Keratinocyte (primary cell): ENCODE measurements around the gene B9D1. TPM values are rescaled to one million over a fixed set of nuclear protein-coding genes. Genes with fewer than 3 reads are reported as not detected.

ENCODE experiments used
- DNase-seq: peaks from one replicate; pipeline ENCODE4 v3.0.0-alpha.2; 2011; ENCODE audit warnings: low read depth, missing footprints, low spot score
- FAIRE-seq: peaks from 2 replicates; lab custom pipeline; 2011; peaks lifted over from hg19 to GRCh38; lab: Jason Lieb, UNC
- H2AFZ ChIP-seq: 2 replicates; pipeline ENCODE4 v1.6.0; 2012; ENCODE audit warnings: low read length, control low read depth, inconsistent platforms; ENCODE audit not compliant: control insufficient read depth
- H3K27ac ChIP-seq: 2 replicates; pipeline ENCODE4 v1.5.1; 2011; ENCODE audit warnings: low read length; ENCODE audit not compliant: control insufficient read depth, insufficient read depth
- H3K27me3 ChIP-seq: 3 replicates; pipeline ENCODE4 v1.6.0; 2011; ENCODE audit warnings: low read length; ENCODE audit not compliant: control insufficient read depth, insufficient read depth; ENCODE audit errors: extremely low read depth
- H3K36me3 ChIP-seq, 2 experiments: 2 replicates in 1 of 2; 3 replicates in 1 of 2; pipeline ENCODE4 v1.5.1; 2011; ENCODE audit warnings: low read length in 2 of 2, mild to moderate bottlenecking in 1 of 2; ENCODE audit not compliant: control insufficient read depth in 2 of 2, insufficient read depth in 2 of 2; ENCODE audit errors: extremely low read depth in 1 of 2
- H3K4me1 ChIP-seq: 3 replicates; pipeline ENCODE4 v1.5.1; 2011; ENCODE audit warnings: low read length; ENCODE audit not compliant: control insufficient read depth, insufficient read depth; ENCODE audit errors: extremely low read depth
- H3K4me2 ChIP-seq: 3 replicates; pipeline ENCODE4 v1.6.0; 2011; ENCODE audit warnings: low read depth, low read length; ENCODE audit not compliant: control insufficient read depth, insufficient read depth; ENCODE audit errors: extremely low read depth
- H3K4me3 ChIP-seq, 3 experiments: fragments of 200-600 bp in 1 of 3; sonication (generic) in 1 of 3; 2 replicates in 2 of 3; 3 replicates in 1 of 3; pipeline ENCODE4 v1.5.1; 2011 to 2016; ENCODE audit warnings: low read length in 3 of 3, mild to moderate bottlenecking in 3 of 3, control low read depth in 2 of 3, inconsistent platforms in 1 of 3, low read depth in 1 of 3, mixed read lengths in 1 of 3, mixed run types in 1 of 3, moderate library complexity in 1 of 3; ENCODE audit not compliant: control insufficient read depth in 2 of 3, insufficient read depth in 2 of 3; ENCODE audit errors: extremely low read depth in 1 of 3
- H3K79me2 ChIP-seq: 2 replicates; pipeline ENCODE4 v1.6.0; 2012; ENCODE audit warnings: low read length; ENCODE audit not compliant: control insufficient read depth, insufficient read depth
- H3K9ac ChIP-seq: 3 replicates; pipeline ENCODE4 v1.6.0; 2011; ENCODE audit warnings: low read length; ENCODE audit not compliant: control insufficient read depth, insufficient read depth; ENCODE audit errors: extremely low read depth
- H3K9me1 ChIP-seq: 3 replicates; pipeline ENCODE4 v1.6.0; 2011; ENCODE audit warnings: low read length; ENCODE audit not compliant: control insufficient read depth, insufficient read depth; ENCODE audit errors: extremely low read depth
- H3K9me3 ChIP-seq: 2 replicates; pipeline ENCODE4 v1.5.1; 2012; ENCODE audit warnings: low read depth, low read length; ENCODE audit not compliant: control insufficient read depth
- H4K20me1 ChIP-seq: 3 replicates; pipeline ENCODE4 v1.6.0; 2011; ENCODE audit warnings: low read length; ENCODE audit not compliant: control insufficient read depth, insufficient read depth; ENCODE audit errors: extremely low read depth
- CTCF ChIP-seq, 3 experiments: IDR thresholded peaks in 1 of 3; conservative IDR thresholded peaks in 1 of 3; optimal IDR thresholded peaks in 1 of 3; 2 replicates in 2 of 3; 3 replicates in 1 of 3; pipeline versions ENCODE3 to v1.5.1; 2011; ENCODE audit warnings: low read length in 3 of 3, mild to moderate bottlenecking in 3 of 3, moderate library complexity in 2 of 3, control low read depth in 1 of 3, inconsistent platforms in 1 of 3; ENCODE audit not compliant: insufficient read depth in 2 of 3; ENCODE audit errors: extremely low read depth in 1 of 3
- EZH2 ChIP-seq: IDR thresholded peaks from one replicate; pipeline ENCODE4 v1.6.1; 2012; ENCODE audit warnings: inconsistent platforms, mild to moderate bottlenecking, low read length, moderate library complexity
- dilution Hi-C: fragments of 300-500 bp; cut with MboI; formaldehyde crosslinking; loops from one replicate; pipeline ENCODE4 v1.7.0; 2020; ENCODE audit warnings: low sequenced_read_pairs; ENCODE audit not compliant: extremely low pct_ligation_motif_present
- polyA plus RNA-seq, 5 experiments: library from polyadenylated mRNA; depleted of rRNA in 3 of 5; stranded (reverse) in 3 of 5; stranded (forward) in 1 of 5; unstranded in 1 of 5; fragments of >200 nt; gene quantifications; 1 replicate in 1 of 5; 2 replicates in 3 of 5; 3 replicates in 1 of 5; pipeline versions ENCODE4 v1.2.1 to v1.2.3, GENCODE V29; 2011 to 2012; ENCODE audit warnings: missing spikeins in 2 of 5, low read depth in 1 of 5, low replicate concordance in 1 of 5

Gene B9D1
- polyA plus RNA-seq, 1 donor (not counting 4 experiments of a cell fraction or from before 2014, with no cell fraction given) = 30.3 TPM

DNA sequence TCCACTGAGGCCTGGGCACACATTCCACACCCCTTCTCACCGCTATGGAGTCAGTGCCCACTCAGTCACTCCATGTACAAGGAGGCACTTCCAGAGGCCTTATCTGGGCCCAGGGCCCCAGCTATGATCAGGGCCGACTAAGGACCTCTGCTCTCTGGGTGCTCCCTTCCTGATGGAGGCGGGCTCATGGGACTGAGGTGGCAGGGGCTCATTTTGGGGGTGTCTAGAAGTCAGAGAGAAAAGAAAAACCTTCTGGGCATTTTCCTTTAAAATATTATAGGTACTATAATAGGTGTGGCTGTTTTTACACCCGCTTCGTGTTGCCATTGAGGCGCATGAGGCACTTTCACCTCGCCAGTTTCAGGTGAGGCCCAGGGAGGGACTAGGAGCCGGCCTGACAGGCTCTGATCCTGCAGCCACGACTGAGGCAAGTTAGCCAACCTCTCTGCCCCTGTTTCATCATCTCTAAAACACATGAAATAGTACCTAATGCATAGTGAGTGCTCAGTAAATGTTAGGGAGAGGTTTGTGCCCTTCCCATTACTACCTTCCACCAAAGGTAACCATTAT is 14.4 kb downstream of the B9D1 start:
- no peak overlapping the region for H3K9ac ChIP-seq

DNA sequence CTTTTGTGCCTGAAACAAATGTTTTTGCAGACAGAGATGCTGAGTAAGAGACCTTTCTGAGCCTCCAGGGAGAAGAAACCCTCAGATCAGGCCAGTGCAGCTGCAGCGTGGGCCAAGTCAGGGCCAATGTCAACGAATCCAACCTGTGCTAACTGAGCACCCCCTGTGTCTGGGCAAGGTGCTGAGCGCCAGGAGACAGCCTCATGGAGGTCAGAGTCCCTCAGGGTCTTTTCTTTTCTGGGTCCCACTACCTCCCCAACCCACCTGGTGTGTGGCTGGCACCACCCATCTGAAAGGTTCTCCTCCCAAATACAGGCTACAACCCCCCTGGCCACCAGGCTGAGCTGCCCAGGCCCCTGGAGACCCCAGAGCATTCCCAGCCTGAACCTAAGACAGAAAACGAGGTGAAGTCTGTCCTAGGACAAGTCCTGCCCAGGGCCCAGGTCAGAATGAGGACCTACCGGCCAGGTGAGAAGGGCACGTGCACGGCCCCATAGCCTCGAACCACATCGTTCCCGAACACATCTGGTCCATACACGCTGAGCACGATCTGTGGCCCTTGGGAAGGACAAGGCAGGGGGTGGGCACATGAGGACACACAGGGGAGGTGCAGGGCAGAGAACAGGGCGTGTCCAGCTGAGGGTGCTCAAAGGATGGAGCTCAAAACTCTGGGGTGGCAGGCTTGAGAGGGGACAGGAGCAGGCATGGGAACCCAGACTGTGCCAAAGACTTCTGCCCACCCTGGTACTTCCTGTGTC is 15.0 kb downstream of the B9D1 start:
- H3K27ac ChIP-seq = no peak overlapping the region
- H3K4me3 ChIP-seq = no peak overlapping the region
- H3K27me3 ChIP-seq = no peaks in the 10 kb centered on the region
- dilution Hi-C loops = no loop called here
- no peaks in the 10 kb centered on the region for H3K9me3 ChIP-seq
- H3K79me2 ChIP-seq = no peaks in the 10 kb centered on the region
- no peaks in the 10 kb centered on the region for H3K36me3 ChIP-seq
- DNase-seq (no peak), FAIRE-seq (no peak)
- no peaks in the 10 kb centered on the region for H4K20me1 ChIP-seq
- no peak overlapping the region for H3K4me2 ChIP-seq
- H3K4me1 ChIP-seq = peaks cover 20% of the 10 kb centered on the region
- H2AFZ ChIP-seq = no peak overlapping the region
- TF ChIP-seq EZH2 (no peak), CTCF (optimal IDR thresholded peaks at IDR 0.05 in 1 of 3, IDR thresholded peaks at IDR 0.05 in 1 of 3, conservative IDR thresholded peaks at IDR 0.05 in 1 of 3; ENCODE audit: extremely low read depth in 1 of 3, insufficient read depth in 2 of 3, low read length in 3 of 3) (no peak)
- H3K9ac ChIP-seq = no peak overlapping the region
- H3K9me1 ChIP-seq = no peaks in the 10 kb centered on the region

More for the DNA sequence above, 14.4 kb downstream of the B9D1 start:
- Histone ChIP-seq H3K27me3 (no peaks in the 10 kb centered on the region), H4K20me1 (no peaks in the 10 kb centered on the region), H3K4me3 (no peak overlapping the region), H3K9me1 (no peaks in the 10 kb centered on the region), H3K36me3 (no peaks in the 10 kb centered on the region), H3K9me3 (no peaks in the 10 kb centered on the region), H3K79me2 (no peaks in the 10 kb centered on the region), H3K4me1 (peaks cover 20% of the 10 kb centered on the region), H3K27ac (no peak overlapping the region), H3K4me2 (no peak overlapping the region), H2AFZ (no peak overlapping the region)
- FAIRE-seq (no peak), DNase-seq (no peak)
- TF ChIP-seq CTCF (optimal IDR thresholded peaks at IDR 0.05 in 1 of 3, IDR thresholded peaks at IDR 0.05 in 1 of 3, conservative IDR thresholded peaks at IDR 0.05 in 1 of 3; ENCODE audit: extremely low read depth in 1 of 3, insufficient read depth in 2 of 3, low read length in 3 of 3) = no peak
- no peak for TF ChIP-seq EZH2
- dilution Hi-C loops = no loop called here
